Upper lobe of left lung (tissue), 4 donors: ENCODE data around the gene NPS.

ENCODE experiments used
- CTCF ChIP-seq, 6 experiments: fragments of 450-650 bp in 4 of 6; fragments of 200-600 bp in 2 of 6; sonication (generic) in 2 of 6; IDR thresholded peaks; one replicate each; pipeline ENCODE4 v1.5.1; 2016 to 2019; ENCODE audit warnings: antibody characterized with exemption in 6 of 6
- POLR2A ChIP-seq, 4 donors: fragments of 450-650 bp; IDR thresholded peaks; one replicate each; pipeline ENCODE4 v1.5.1; 2016 to 2017; ENCODE audit warnings: antibody characterized with exemption in 4 of 4, mild to moderate bottlenecking in 2 of 4
- POLR2AphosphoS5 ChIP-seq, 2 donors: sonication (generic); formaldehyde crosslinking; IDR thresholded peaks; one replicate each; pipeline ENCODE4 v1.5.1; 2017; ENCODE audit warnings: antibody characterized with exemption in 2 of 2

- TF ChIP-seq CTCF (IDR thresholded peaks at IDR 0.05) (no peak), POLR2A (IDR thresholded peaks at IDR 0.05) (no peak), POLR2AphosphoS5 (IDR thresholded peaks at IDR 0.05) (no peak)
Observed at GRCh38 chr10:127532659-127533058, 16.4 kb upstream of the NPS start.
